Activated T-cell treated with anti-CD3 and anti-CD28 coated beads, Interleukin-2, amount 50 U/mL, for 72 hours (primary cell): ENCODE results near the gene ADAMTS17. TPM values are rescaled to one million over a fixed set of nuclear protein-coding genes. Genes with fewer than 3 reads are reported as not detected.
"Not testable (repeated sequence)": the region's sequence is repeated elsewhere in the genome, so short reads cannot be mapped to it uniquely, and the experiment has no call there.

Source experiments
- ATAC-seq, 2 donors: fragments of 150-1000 bp; cut with Tn5 transposase; replicated peaks in 1 of 2; 2 replicates each; pipeline ENCODE4 v1.10.0; 2021; ENCODE audit warnings: moderate library complexity in 2 of 2, mild to moderate bottlenecking in 1 of 2
- DNase-seq, 2 donors: peaks; one replicate each; pipeline ENCODE4 v3.0.0; 2021 to 2022; ENCODE audit warnings: mixed read lengths in 1 of 2
- H3K27ac Mint-ChIP-seq: one replicate; pipeline ENCODE4 v1.8.0; 2022; ENCODE audit warnings: mild to moderate bottlenecking, moderate library complexity, mixed read lengths
- H3K27me3 Mint-ChIP-seq: one replicate; pipeline ENCODE4 v1.8.0; 2022; ENCODE audit warnings: low read depth, mixed read lengths
- H3K36me3 Mint-ChIP-seq, 2 donors: one replicate each; pipeline ENCODE4 v1.8.0; 2022; ENCODE audit warnings: mixed read lengths in 2 of 2, mild to moderate bottlenecking in 1 of 2; ENCODE audit not compliant: insufficient read depth in 2 of 2
- H3K4me1 Mint-ChIP-seq: one replicate; pipeline ENCODE4 v1.8.0; 2022; ENCODE audit warnings: low read depth, mixed read lengths
- H3K4me3 Mint-ChIP-seq, 2 donors: one replicate each; pipeline ENCODE4 v1.8.0; 2022; ENCODE audit warnings: mild to moderate bottlenecking in 2 of 2, mixed read lengths in 2 of 2, moderate library complexity in 2 of 2
- H3K9me3 Mint-ChIP-seq, 2 donors: one replicate each; pipeline ENCODE4 v1.8.0; 2022; ENCODE audit warnings: mixed read lengths in 2 of 2
- total RNA-seq, 2 donors: library from RNA; stranded (reverse); gene quantifications; one replicate each; pipeline ENCODE4 v1.2.3, GENCODE V29; 2022

The ADAMTS17 gene
- total RNA-seq, 2 donors from 2014 or later = 2.4 to 2.6 TPM

DNA sequence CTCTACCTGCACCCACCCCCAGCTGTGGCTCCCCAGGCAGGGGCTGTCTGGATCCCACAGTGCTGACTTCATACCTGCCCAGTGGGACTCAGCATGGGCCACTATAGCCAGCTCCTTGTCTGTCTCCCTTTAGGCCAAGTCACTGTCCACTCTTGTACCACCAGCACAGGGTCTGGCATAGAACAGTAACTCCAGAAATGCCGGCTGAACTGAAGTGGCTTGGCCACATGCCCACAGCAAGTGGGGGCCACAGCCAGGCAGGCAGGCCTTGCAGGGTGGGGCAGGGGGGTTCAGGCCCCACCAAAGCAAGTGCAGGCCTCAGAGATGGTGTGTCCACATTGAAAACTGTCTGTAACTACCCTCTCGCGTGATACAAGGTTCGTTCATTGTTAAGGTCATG, 355.9 kb downstream of the ADAMTS17 start:
- DNase-seq = no peak
- Mint-ChIP-seq H3K4me3 (no peak overlapping the region), H3K9me3 (peaks cover 2 to 3% of the 10 kb centered on the region in 2 donors), H3K27ac (no peak overlapping the region), H3K4me1 (peaks cover 22% of the 10 kb centered on the region), H3K27me3 (no peaks in the 10 kb centered on the region), H3K36me3 (no peaks in the 10 kb centered on the region)
- peak in 1 of 2 donors; percentile 10 for ATAC-seq

DNA sequence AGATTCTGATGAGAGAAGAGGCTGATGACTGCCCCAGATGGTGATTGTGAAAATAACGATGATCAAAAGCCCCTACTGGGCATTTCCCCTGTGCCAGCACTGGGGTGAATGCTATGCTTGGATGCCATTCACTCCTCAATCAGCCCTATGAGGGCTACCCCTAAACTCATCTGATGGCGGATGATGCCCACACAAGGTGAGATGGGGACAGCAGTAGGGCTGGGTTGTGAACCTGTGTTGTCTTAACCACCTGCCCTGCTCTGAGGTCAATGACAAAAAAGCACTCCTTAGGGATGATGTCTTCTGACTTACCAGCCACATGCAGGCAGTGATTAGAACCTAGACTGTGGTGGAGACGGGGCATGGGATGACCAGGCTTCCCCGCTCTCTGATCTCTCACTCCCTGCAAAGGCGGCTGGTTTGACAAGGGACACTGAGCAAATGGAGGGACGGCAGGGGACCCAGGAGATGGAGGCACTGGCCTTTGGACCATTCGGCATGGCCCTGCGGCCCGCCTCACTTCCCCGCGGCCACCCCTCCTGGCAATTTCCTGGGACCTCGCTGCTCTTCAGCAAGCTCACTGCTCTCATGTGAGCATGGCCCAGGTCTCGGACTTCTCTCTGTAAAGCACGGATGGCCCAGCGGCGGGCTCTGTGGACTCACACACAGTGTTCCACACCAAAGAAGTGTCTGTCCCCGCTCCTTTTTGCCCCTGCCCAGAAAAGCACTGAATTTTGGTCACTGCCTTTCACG, 357.1 kb downstream of the ADAMTS17 start:
- peaks cover 2 to 3% of the 10 kb centered on the region in 2 donors for H3K9me3 Mint-ChIP-seq
- peaks cover 22% of the 10 kb centered on the region for H3K4me1 Mint-ChIP-seq
- H3K27ac Mint-ChIP-seq = no peak overlapping the region
- no peak for DNase-seq
- no peak overlapping the region for H3K4me3 Mint-ChIP-seq
- ATAC-seq = no peak
- H3K27me3 Mint-ChIP-seq = no peaks in the 10 kb centered on the region
- H3K36me3 Mint-ChIP-seq = no peaks in the 10 kb centered on the region

DNA sequence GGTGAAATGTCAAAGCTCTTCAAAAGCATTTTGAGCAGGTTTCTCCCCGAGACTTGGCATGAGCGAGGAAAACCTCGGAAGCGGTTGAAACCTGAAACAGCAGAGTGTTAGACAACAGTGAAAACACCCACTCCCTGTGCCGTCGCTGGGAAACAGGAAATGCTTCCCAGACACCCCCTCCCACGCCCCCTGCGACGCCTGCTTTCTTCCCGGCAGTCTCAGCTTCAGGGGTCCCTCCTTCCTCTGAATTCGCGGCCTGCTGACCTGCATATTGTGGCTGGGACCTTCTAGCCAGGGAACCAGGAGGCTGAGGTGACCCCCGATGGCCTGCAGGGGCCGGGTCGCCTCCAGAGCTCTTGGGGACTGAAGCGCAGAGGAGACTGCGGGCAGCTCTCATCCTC, 357.9 kb downstream of the ADAMTS17 start:
- peak overlapping the region in 1 of 2 donors; percentile 7 for H3K4me3 Mint-ChIP-seq
- no peaks in the 10 kb centered on the region for H3K36me3 Mint-ChIP-seq
- DNase-seq = no peak
- H3K9me3 Mint-ChIP-seq = peaks cover 2 to 3% of the 10 kb centered on the region in 2 donors
- peaks cover 22% of the 10 kb centered on the region for H3K4me1 Mint-ChIP-seq
- H3K27ac Mint-ChIP-seq = no peak overlapping the region
- ATAC-seq = no peak
- no peaks in the 10 kb centered on the region for H3K27me3 Mint-ChIP-seq

DNA sequence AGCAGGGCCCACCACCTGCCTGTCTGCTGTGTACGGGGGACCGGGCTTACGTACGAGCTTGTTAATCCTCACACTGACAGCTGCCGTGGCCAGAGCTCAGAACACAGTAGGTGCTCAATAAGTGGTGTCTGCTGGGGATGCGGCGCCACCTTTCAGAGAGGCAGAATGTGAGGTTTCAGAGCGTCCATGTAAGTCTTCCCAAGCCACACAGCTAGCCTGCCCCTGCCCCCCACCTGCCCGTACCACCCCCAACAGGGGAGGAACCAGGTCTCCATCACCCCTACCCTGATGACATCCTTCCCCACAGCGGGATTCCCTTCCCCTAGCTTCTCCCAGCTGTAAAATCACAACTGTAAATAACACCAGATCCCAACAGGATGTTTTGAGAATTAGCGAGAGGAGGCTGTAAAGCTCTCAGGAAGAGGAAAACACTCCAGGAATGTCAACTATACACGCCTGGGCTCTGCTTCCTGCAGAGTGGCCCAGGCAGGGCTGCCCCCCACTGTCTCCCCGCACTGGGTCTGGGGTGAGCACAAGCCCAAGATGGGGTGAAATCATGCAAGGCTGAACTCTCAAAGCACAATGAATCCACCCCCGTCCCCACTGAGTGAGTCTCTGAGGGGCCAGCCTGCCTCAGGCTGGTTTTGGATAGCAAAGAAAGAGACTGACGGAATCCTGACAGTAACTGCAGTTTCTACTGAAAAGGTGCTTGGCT, 358.4 kb downstream of the ADAMTS17 start:
- DNase-seq (no peak), ATAC-seq (no peak)
- peaks cover 2 to 3% of the 10 kb centered on the region in 2 donors for H3K9me3 Mint-ChIP-seq
- H3K27ac Mint-ChIP-seq = no peak overlapping the region
- H3K4me3 Mint-ChIP-seq = no peak overlapping the region
- peaks cover 22% of the 10 kb centered on the region for H3K4me1 Mint-ChIP-seq
- H3K27me3 Mint-ChIP-seq = no peaks in the 10 kb centered on the region
- H3K36me3 Mint-ChIP-seq = no peaks in the 10 kb centered on the region

DNA sequence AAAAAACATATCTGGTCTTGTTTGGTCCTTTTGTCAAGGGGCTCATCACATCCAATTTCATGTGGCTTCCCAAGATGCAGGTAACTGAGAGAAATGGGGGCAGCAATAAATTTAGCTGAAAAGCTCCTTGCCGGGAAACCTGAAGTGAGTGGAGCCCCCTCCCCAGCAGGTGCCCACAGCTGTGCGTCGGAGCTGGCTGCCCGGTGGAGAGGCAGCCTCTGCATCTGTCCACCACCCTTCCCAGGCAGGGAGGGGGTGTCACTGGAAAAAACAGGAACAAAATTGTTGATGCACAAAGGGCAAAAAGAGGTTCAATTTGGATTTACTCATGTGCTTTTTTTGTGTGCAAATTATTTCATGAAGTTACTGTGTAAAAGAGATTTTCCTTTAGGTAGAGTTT, 359.1 kb downstream of the ADAMTS17 start:
- H3K4me3 Mint-ChIP-seq = no peak overlapping the region
- peaks cover 22% of the 10 kb centered on the region for H3K4me1 Mint-ChIP-seq
- no peaks in the 10 kb centered on the region for H3K27me3 Mint-ChIP-seq
- H3K9me3 Mint-ChIP-seq = no peaks in the 10 kb centered on the region
- H3K36me3 Mint-ChIP-seq = no peaks in the 10 kb centered on the region
- no peak overlapping the region for H3K27ac Mint-ChIP-seq
- DNase-seq (no peak), ATAC-seq (no peak)

DNA sequence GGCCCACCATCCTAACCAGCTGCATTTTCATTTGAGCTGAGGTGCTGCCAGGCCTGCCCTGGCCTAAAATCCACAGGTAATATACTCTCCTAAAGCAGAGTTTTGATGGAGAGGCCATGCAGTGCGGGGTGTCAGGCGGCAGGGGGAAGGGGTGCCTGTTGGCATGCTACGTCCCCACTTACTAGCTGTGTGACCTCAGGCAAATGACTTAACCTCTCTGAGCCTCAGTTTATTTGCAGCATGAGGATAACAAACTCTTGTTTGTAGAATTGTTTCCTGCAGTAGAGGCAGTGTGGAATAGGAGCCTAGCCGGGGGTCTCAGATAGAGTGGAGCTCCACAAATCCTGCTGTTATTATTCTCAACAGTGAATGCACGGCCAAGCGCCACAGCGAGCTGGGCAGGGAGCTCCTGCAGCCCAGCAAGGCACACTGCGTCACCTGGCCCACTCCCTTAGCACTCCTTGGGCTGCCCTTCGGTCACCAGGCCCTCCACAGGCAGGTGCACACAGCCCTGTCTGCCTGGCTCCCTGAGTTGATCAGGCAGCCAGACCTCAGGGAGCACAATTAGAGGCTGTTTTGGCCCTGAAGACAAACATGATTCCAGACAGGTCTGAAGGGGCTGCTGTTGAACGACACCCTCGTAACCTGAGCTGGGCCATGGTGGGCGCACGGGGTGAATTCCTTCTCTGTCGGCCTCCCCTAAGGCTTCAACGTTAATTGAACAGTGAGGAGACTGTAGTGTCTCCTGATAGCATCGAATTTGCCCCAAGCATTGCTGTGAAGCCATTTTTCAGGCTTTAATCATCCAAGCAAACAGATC, 359.7 kb downstream of the ADAMTS17 start:
- Mint-ChIP-seq H3K4me1 (peaks cover 22% of the 10 kb centered on the region), H3K36me3 (no peaks in the 10 kb centered on the region), H3K27me3 (no peaks in the 10 kb centered on the region), H3K27ac (no peak overlapping the region), H3K4me3 (no peak overlapping the region), H3K9me3 (no peaks in the 10 kb centered on the region)
- ATAC-seq (no peak), DNase-seq (no peak)

DNA sequence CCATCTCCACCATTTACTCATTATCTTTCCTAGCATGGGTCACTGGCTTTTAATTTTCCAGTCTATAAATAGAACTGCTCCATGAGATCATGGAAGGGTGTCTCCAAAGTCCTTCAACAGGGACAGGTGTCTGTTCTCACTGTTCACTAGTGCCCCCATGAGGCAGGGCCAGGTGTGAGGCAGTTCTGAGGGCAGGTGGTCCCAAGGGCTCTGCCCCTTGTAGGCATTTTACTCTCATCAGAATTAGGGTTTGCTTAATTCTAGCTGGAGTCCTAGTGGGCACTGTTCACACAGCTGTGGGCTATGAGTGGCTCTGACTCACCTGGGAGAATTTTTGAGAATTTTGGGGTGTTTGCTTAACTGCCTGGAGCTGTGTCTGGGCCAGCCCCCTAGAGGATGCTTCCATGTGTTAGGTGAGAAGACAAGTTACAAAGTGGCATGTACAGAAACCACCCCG, 360.6 kb downstream of the ADAMTS17 start:
- ATAC-seq (no peak), DNase-seq (peak in 1 of 2 donors; percentile 13)
- Mint-ChIP-seq H3K4me3 (no peak overlapping the region), H3K4me1 (peaks cover 17% of the 10 kb centered on the region), H3K36me3 (no peaks in the 10 kb centered on the region), H3K9me3 (no peaks in the 10 kb centered on the region), H3K27me3 (no peaks in the 10 kb centered on the region), H3K27ac (no peak overlapping the region)

DNA sequence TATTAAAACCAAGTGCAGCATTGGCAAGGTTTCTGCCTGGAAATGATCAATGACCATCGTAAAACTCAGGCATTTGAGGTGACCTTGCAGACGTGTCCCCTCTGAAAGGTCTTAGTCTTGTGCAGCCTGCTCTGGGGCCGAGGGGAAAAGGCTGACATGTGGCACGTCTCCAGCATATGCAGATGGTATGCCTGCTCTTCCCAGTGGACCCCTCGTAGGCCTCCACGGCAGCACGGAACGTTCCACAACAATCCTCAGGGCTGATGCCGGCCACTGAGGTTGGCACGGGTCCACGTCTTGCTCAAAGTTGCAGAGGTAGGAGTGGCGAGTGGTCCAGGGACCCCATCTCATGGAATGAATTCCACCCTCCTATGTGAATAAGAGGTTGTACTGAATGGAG, 361.0 kb downstream of the ADAMTS17 start:
- no peak overlapping the region for H3K27ac Mint-ChIP-seq
- ATAC-seq (no peak), DNase-seq (no peak)
- no peaks in the 10 kb centered on the region for H3K9me3 Mint-ChIP-seq
- H3K4me3 Mint-ChIP-seq = no peak overlapping the region
- H3K4me1 Mint-ChIP-seq = peaks cover 13% of the 10 kb centered on the region
- no peaks in the 10 kb centered on the region for H3K27me3 Mint-ChIP-seq
- no peaks in the 10 kb centered on the region for H3K36me3 Mint-ChIP-seq

DNA sequence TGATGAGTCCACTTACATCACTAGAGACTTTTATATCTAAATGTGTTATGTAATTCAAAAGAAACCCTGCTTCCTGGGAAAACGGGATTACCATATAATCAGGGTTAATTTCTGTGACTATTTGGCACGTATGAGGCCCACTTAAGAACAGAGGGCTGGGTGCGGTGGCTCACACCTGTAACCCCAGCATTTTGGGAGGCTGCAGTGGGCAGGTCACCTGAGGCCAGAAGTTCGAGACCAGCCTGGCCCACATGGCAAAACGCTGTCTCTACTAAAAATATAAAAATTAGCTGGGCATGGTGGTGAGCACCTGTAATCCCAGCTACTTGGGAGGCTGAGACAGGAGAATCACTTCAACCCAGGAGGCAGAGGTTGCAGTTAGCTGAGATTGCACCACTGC, 361.9 kb downstream of the ADAMTS17 start:
- peaks cover 13% of the 10 kb centered on the region for H3K4me1 Mint-ChIP-seq
- not testable (repeated sequence) for H3K36me3 Mint-ChIP-seq, H3K9me3 Mint-ChIP-seq, H3K27me3 Mint-ChIP-seq, ATAC-seq, DNase-seq, H3K4me3 Mint-ChIP-seq, H3K27ac Mint-ChIP-seq

DNA sequence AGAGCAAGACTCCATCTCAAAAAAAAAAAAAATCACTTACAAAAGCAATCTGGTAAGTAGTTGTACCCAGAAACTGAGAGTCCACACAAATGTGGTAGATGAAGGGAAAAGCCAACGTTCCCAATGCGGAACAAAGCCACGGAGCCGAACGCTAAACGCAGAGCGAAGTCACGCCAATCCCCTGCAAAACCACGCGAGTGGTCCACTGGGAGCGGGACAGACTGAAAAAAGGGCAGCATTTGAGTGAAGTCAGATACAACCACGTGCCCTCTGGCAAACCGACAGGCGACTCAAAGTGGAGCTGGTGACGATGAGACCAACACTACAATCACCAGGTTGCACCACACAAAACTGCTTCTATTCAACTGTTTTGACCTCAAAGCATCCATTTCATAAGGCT, 362.4 kb downstream of the ADAMTS17 start:
- H3K27me3 Mint-ChIP-seq = no peaks in the 10 kb centered on the region
- ATAC-seq (no peak), DNase-seq (no peak)
- no peak overlapping the region for H3K27ac Mint-ChIP-seq
- H3K4me1 Mint-ChIP-seq = peaks cover 13% of the 10 kb centered on the region
- H3K36me3 Mint-ChIP-seq = no peaks in the 10 kb centered on the region
- H3K4me3 Mint-ChIP-seq = no peak overlapping the region
- no peaks in the 10 kb centered on the region for H3K9me3 Mint-ChIP-seq

DNA sequence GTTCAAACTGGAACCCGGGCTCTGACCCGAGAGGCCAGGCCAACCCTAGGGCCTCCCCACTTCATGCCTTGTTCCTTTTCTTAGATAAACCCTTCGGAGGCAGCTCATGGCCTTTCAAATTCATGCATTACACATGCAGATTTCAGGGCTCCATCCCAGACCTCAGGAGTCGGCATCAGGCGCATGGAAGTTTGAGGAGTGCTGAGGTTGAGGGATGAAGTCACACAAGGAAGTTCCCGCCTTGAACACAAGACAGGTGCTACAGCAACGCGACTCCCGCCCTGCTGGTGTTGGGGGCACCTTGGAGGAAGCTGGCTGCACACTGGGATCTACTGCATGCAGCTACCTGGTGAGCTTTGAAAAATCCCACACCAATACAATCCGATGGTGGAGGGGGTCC, 363.3 kb downstream of the ADAMTS17 start:
- Mint-ChIP-seq H3K9me3 (no peaks in the 10 kb centered on the region), H3K36me3 (no peaks in the 10 kb centered on the region), H3K27me3 (no peaks in the 10 kb centered on the region), H3K27ac (no peak overlapping the region), H3K4me1 (peaks cover 5% of the 10 kb centered on the region), H3K4me3 (no peak overlapping the region)
- DNase-seq (no peak), ATAC-seq (no peak)

DNA sequence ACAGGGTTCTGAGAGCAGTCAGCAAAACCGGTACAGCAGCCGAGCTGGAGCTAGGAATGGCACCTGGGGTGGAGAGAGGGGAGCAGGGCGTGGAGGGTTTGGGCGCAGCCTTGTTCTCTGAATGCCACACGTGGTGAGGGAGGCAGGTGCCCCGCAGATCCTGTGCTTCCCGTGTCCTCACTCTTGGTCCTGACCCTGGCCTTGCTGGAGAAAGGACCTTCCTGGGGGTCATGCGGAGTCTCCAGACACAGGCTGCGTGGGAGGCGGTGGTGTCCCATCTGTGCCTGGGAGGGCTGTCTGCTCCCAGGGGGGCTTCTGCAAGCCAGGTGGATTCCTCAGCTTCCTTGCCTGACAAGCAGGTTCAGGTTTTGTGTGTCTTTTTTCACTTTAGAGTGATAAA, 363.8 kb downstream of the ADAMTS17 start:
- ATAC-seq (no peak), DNase-seq (no peak)
- Mint-ChIP-seq H3K36me3 (no peaks in the 10 kb centered on the region), H3K4me3 (no peak overlapping the region), H3K4me1 (no peaks in the 10 kb centered on the region), H3K27ac (no peak overlapping the region), H3K27me3 (no peaks in the 10 kb centered on the region), H3K9me3 (no peaks in the 10 kb centered on the region)

DNA sequence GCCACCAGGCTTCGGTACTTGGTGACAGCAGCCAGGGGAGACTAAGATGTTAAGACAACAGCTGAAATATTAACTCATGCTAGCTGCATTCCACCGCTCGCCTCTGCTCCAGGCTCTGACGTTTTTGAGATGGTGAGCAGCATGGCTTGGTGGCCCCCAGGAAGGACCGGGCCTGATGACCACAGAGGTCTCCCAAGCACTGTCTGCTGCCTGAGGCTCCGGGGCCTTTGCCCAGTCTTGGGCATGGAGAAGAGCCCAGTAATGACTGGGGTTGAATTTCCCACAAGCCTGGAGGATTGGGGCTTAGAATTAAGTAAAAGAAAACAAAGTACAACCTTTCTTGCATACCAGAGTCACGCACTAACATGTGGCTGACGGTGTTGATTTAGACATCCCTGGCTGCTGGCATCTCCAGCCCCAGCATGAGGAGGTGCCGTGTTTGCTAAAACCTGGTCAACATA, 364.9 kb downstream of the ADAMTS17 start:
- ATAC-seq (no peak), DNase-seq (no peak)
- Mint-ChIP-seq H3K27me3 (no peaks in the 10 kb centered on the region), H3K27ac (no peak overlapping the region), H3K36me3 (no peaks in the 10 kb centered on the region), H3K9me3 (no peaks in the 10 kb centered on the region), H3K4me3 (no peak overlapping the region), H3K4me1 (no peaks in the 10 kb centered on the region)
